K562 (cell line): ENCODE data around the gene HMCN2. TPM values are rescaled to one million over a fixed set of nuclear protein-coding genes. Genes with fewer than 3 reads are reported as not detected.
A peak's percentile ranks its signal among the peaks of the same experiment; 100 is the strongest.

Experiments used
- KDM1A ChIP-seq, 2 experiments: fragments of 450-650 bp; IDR thresholded peaks; 2 replicates each; pipeline ENCODE4 v1.6.1; 2016; ENCODE audit warnings: mild to moderate bottlenecking in 2 of 2
- MEF2D ChIP-seq: conservative IDR thresholded peaks from 2 replicates; pipeline ENCODE4 v1.6.1; 2016; ENCODE audit warnings: low read depth, missing genetic modification characterization, missing compliant biosample characterization
- PHF8 ChIP-seq: fragments of 200-600 bp; sonication (generic); IDR thresholded peaks from 2 replicates; pipeline ENCODE4 v1.6.1; 2012; ENCODE audit warnings: mixed run types, mild to moderate bottlenecking, inconsistent platforms, low read length, moderate library complexity, borderline replicate concordance
- polyA plus RNA-seq, 8 experiments: library from polyadenylated mRNA; depleted of rRNA in 4 of 8; stranded (reverse) in 5 of 8; unstranded in 3 of 8; fragments of >200 nt; fragmentation: Nextera tagmentation in 2 of 8; fragmentation: Illumina TruSeq in 1 of 8; extraction: Ambion mirVana in 2 of 8; extraction: Trizol in 1 of 8; gene quantifications; 2 replicates each; pipeline versions ENCODE4 v1.2.1 to v1.2.3, GENCODE V29; 2011 to 2014; ENCODE audit warnings: inconsistent platforms in 1 of 8, missing spikeins in 1 of 8
- total RNA-seq, 7 experiments: library from RNA; depleted of rRNA in 6 of 7; stranded (reverse); fragments of >200 nt in 6 of 7; fragmentation: Illumina TruSeq in 2 of 7; extraction: Trizol in 2 of 7; gene quantifications; 2 replicates each; pipeline versions ENCODE4 v1.2.1 to v1.2.3, GENCODE V29; 2011 to 2021; ENCODE audit warnings: low replicate concordance in 1 of 7
- TF ChIP-seq, protein P1 (sequence below): sonication (generic); formaldehyde crosslinking; IDR thresholded peaks from 2 replicates; pipeline ENCODE4 v1.8.0; 2022; ENCODE audit warnings: mild to moderate bottlenecking, missing genetic modification reagents

The HMCN2 gene
- total and polyA plus RNA-seq, 9 of the 15 experiments (the other 6 are each of a cell fraction or from before 2014, with no cell fraction given) = 0.01 TPM; not detected in 8

DNA sequence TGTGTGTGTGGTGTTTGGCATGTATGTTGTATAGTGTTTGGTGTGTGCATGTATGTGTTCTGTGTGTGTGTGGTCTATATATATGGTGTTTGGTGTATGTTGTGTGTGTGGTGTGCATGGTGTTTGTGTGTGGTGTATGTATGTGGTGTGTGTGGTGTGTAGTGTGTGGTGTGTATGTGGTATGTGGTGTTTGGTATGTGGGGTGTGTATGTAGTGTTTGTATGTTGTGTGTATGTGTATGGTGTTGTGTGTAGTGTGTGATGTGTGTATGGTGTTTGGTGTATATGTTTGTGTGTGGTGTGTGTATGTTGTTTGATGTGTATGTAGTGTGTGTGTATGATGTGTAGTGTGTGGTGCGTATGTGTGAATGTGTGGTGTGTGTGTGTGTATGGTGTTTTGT lies 78.8 kb downstream of the HMCN2 start (continued):
- TF ChIP-seq, protein P1, sequence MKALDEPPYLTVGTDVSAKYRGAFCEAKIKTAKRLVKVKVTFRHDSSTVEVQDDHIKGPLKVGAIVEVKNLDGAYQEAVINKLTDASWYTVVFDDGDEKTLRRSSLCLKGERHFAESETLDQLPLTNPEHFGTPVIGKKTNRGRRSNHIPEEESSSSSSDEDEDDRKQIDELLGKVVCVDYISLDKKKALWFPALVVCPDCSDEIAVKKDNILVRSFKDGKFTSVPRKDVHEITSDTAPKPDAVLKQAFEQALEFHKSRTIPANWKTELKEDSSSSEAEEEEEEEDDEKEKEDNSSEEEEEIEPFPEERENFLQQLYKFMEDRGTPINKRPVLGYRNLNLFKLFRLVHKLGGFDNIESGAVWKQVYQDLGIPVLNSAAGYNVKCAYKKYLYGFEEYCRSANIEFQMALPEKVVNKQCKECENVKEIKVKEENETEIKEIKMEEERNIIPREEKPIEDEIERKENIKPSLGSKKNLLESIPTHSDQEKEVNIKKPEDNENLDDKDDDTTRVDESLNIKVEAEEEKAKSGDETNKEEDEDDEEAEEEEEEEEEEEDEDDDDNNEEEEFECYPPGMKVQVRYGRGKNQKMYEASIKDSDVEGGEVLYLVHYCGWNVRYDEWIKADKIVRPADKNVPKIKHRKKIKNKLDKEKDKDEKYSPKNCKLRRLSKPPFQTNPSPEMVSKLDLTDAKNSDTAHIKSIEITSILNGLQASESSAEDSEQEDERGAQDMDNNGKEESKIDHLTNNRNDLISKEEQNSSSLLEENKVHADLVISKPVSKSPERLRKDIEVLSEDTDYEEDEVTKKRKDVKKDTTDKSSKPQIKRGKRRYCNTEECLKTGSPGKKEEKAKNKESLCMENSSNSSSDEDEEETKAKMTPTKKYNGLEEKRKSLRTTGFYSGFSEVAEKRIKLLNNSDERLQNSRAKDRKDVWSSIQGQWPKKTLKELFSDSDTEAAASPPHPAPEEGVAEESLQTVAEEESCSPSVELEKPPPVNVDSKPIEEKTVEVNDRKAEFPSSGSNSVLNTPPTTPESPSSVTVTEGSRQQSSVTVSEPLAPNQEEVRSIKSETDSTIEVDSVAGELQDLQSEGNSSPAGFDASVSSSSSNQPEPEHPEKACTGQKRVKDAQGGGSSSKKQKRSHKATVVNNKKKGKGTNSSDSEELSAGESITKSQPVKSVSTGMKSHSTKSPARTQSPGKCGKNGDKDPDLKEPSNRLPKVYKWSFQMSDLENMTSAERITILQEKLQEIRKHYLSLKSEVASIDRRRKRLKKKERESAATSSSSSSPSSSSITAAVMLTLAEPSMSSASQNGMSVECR (CRISPR knock-in tag) = no peak
- TF ChIP-seq PHF8 (no peak), KDM1A (IDR thresholded peaks at IDR 0.05) (no peak), MEF2D (0 out of 2 replicates have a peak, but pooled peaks have one; percentile 11)
- TF ChIP-seq, all 486 proteins: peak for 8
